Measurements from ENCODE around the gene USP10.

- TF ChIP-seq GATA2 (IDR thresholded peaks at IDR 0.05; ENCODE audit: low read depth, low read length) (no peak), GATA3 (IDR thresholded peaks at IDR 0.05; ENCODE audit: low read depth, low read length) (no peak)
These were observed 44.8 kb upstream of the USP10 start for GRCh38 chr16:84654998-84655397.
